Measurements from ENCODE around the gene TNP1. TPM values are rescaled to one million over a fixed set of nuclear protein-coding genes. Genes with fewer than 3 reads are reported as not detected.

The TNP1 gene
- total RNA-seq, 1 experiment from 2014 or later: not detected

- Mint-ChIP-seq H3K9me3 (no peaks in the 10 kb centered on the region), H3K36me3 (ENCODE audit: insufficient read depth in 1 of 3, low read depth in 3 of 3) (no peaks in the 10 kb centered on the region), H3K4me1 (peaks cover 10 to 11% of the 10 kb centered on the region in 2 experiments), H3K4me3 (no peak overlapping the region), H3K27me3 (ENCODE audit: low read depth) (peaks cover 9% of the 10 kb centered on the region), H3K27ac (no peak overlapping the region)
- no peak overlapping the region for H2BK120ac ChIP-seq (ENCODE audit: low read depth, low read length, poor library complexity, severe bottlenecking)
- TF ChIP-seq CTCF (conservative IDR thresholded peaks at IDR 0.05): no peak
- H3K18ac ChIP-seq (ENCODE audit: insufficient read length, low read depth, low read length): no peak overlapping the region
- no peaks in the 10 kb centered on the region for H3K9me3 ChIP-seq (ENCODE audit: control insufficient read depth, low read depth, low read length)
- H3K9ac ChIP-seq (ENCODE audit: extremely low read depth, insufficient read length, low read length): no peak overlapping the region
- H2AK5ac ChIP-seq (ENCODE audit: insufficient read length, low read length): no peak overlapping the region
- H3T11ph ChIP-seq (ENCODE audit: low read length): no peak overlapping the region
- H4K8ac ChIP-seq (replicated peaks; ENCODE audit: insufficient read length, low read depth, low read length): no peak overlapping the region
- H3K14ac ChIP-seq (ENCODE audit: insufficient read depth, low read length): no peak overlapping the region
- H2BK20ac ChIP-seq (ENCODE audit: low read depth, low read length, poor library complexity, severe bottlenecking): no peak overlapping the region
- H3K56ac ChIP-seq (ENCODE audit: insufficient read length, low read depth, low read length): no peak overlapping the region
- H2BK12ac ChIP-seq (ENCODE audit: insufficient read length, low read depth, low read length): no peak overlapping the region
- H3K4me2 ChIP-seq (ENCODE audit: insufficient read depth, insufficient read length, low read length): no peak overlapping the region
- no peak for DNase-seq
- H2BK5ac ChIP-seq (ENCODE audit: insufficient read length, low read length): no peak overlapping the region
- H3K27ac ChIP-seq (ENCODE audit: insufficient read length, low read depth, low read length): no peak overlapping the region
- no peak overlapping the region for H4K91ac ChIP-seq (ENCODE audit: insufficient read length, low read depth, low read length)
- H2AFZ ChIP-seq (ENCODE audit: low read length): no peak overlapping the region
- H3K23me2 ChIP-seq (ENCODE audit: insufficient read length, low read depth, low read length, poor library complexity, severe bottlenecking): no peaks in the 10 kb centered on the region
- no peaks in the 10 kb centered on the region for H4K20me1 ChIP-seq (ENCODE audit: control insufficient read depth, insufficient read depth, insufficient read length)
- no peak overlapping the region for H3K23ac ChIP-seq (ENCODE audit: insufficient read length, low read depth, low read length)
- H3K79me2 ChIP-seq (ENCODE audit: insufficient read depth, low read length): no peaks in the 10 kb centered on the region
- no peaks in the 10 kb centered on the region for H3K79me1 ChIP-seq (ENCODE audit: insufficient read depth, low read depth, low read length, poor library complexity, severe bottlenecking)
- H3K4ac ChIP-seq (ENCODE audit: low read depth, low read length): no peak overlapping the region
- H4K5ac ChIP-seq (ENCODE audit: insufficient read length, low read depth, low read length): no peak overlapping the region
- H2BK15ac ChIP-seq (ENCODE audit: low read depth, low read length): no peak overlapping the region
- H3K27me3 ChIP-seq (ENCODE audit: insufficient read depth, low read length): no peaks in the 10 kb centered on the region
- no peaks in the 10 kb centered on the region for H3K4me1 ChIP-seq (ENCODE audit: insufficient read depth, low read length)
- WGBS (ENCODE audit: extremely low coverage, insufficient read length, low lambda C conversion rate): no CpG with 5 or more reads among the region's 6 CpGs
Measured at GRCh38 chr2:216850665-216851322, 9.1 kb downstream of the TNP1 start.

Data from H9 (cell line).